ENCODE results near the gene E2F7.

E2F7 gene

DNA sequence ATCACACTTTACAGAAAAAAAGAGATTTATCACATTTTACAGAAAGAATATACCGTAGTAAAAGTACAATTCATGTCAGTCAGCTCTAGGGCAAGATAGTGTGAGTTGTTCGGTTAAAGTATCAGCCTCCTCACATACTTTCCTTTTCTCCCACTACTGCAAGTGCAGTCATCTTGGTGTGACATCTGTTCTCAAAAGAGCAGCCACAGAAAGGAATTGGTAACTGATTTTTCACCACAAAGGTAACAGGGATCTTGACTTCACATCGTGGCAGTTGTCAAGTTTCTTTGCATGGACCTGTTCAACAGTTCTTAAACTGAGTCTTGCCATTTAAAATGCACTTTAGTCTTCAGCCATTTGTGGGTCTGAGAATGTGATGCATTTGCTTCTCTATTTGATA is 5.0 kb upstream of the E2F7 start:
- no peak overlapping the region for H3K4me3 ChIP-seq (replicated peaks; ENCODE audit: low read depth, low read length)
- TF ChIP-seq, protein P1, sequence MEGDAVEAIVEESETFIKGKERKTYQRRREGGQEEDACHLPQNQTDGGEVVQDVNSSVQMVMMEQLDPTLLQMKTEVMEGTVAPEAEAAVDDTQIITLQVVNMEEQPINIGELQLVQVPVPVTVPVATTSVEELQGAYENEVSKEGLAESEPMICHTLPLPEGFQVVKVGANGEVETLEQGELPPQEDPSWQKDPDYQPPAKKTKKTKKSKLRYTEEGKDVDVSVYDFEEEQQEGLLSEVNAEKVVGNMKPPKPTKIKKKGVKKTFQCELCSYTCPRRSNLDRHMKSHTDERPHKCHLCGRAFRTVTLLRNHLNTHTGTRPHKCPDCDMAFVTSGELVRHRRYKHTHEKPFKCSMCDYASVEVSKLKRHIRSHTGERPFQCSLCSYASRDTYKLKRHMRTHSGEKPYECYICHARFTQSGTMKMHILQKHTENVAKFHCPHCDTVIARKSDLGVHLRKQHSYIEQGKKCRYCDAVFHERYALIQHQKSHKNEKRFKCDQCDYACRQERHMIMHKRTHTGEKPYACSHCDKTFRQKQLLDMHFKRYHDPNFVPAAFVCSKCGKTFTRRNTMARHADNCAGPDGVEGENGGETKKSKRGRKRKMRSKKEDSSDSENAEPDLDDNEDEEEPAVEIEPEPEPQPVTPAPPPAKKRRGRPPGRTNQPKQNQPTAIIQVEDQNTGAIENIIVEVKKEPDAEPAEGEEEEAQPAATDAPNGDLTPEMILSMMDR (IDR thresholded peaks at IDR 0.05; ENCODE audit: low read depth, low read length, missing control alignments): no peak
- DNase-seq (ENCODE audit: extremely low read depth, low read depth): no peak

DNA sequence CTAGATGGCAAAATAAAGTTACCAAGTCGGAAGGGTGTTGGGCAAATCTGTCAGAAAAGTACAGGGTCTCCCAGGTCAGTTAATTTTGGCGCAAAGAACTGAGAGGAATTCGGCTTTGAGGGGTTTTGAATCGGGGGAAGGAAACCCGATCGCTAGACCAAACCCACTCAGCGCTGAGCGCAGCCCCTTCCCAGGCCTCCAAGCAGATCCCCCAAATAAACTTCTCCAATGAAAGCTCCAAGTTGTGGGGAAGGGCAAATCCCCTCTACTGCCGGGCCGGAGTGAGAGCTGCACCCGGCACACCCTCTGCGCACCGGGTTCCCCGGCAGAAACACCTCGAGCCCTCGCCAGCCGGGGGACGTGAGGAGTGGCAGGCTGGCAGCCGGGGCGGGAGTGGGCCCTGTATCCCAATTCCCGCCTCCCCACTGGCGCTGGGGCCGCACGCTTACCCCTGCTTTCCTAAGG is 441 bp downstream of the E2F7 start:
- TF ChIP-seq, protein P1 (IDR thresholded peaks at IDR 0.05; ENCODE audit: low read depth, low read length, missing control alignments): no peak
- H3K4me3 ChIP-seq (replicated peaks; ENCODE audit: low read depth, low read length): peak overlapping the region; percentile 84
- DNase-seq (ENCODE audit: extremely low read depth, low read depth): no peak

DNA sequence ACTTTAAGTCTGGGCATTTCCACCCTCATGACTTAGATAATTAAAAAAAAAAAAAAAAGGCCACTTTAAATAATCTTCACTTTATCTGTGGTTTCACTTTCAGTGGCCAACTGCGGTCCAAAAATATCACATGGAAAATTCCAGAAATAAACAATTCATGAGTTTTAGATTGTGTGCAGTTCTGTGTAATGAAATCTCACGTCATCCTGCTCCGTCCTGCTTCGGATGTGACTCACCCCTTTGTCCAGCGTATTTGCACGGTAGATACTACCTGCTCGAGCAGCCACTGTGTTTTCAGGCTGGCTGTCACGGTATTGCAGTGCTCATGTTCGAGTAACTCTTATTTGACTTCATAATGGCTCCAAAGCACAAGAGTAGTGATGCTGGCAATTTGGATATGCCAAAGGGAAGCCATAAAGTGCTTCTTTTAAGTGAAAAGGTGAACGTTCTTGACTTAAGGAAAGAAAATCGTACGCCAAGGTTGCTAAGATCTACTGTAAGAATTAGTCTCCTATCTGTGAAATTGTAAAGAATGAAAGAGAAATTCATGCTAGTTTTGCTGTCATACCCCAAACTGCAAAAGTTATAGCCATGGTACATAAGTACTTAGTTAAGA is 2.4 kb downstream of the E2F7 start:
- peak overlapping the region; percentile 1; the same call in 1 of the 2 replicates for H3K4me3 ChIP-seq (replicated peaks; ENCODE audit: low read depth, low read length)
- no peak for DNase-seq (ENCODE audit: extremely low read depth, low read depth)

DNA sequence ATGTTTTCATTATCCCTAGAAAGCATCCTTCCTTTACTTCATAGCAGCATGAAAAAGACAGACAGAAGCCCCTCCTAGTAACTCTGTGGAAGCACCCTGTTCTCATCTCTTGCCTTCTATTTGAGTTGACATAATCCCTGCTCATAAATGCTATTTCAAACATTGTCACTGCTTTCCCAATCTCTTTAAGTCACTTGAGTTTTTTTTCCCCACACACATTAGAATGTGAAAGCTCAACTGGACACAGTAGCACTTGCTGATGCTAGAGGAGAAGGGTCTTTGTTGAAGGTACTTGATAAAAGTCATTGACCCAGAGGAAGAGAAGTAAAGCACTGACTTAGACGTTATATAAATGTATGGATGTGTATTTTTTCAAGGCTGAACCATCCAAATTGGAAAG is 3.0 kb downstream of the E2F7 start:
- DNase-seq (ENCODE audit: extremely low read depth, low read depth): no peak
- TF ChIP-seq, protein P1 (IDR thresholded peaks at IDR 0.05; ENCODE audit: low read depth, low read length, missing control alignments): no peak
- no peak overlapping the region for H3K4me3 ChIP-seq (replicated peaks; ENCODE audit: low read depth, low read length)

More for the DNA sequence above, 2.4 kb downstream of the E2F7 start:
- TF ChIP-seq, protein P1 (IDR thresholded peaks at IDR 0.05; ENCODE audit: low read depth, low read length, missing control alignments): no peak

DNA sequence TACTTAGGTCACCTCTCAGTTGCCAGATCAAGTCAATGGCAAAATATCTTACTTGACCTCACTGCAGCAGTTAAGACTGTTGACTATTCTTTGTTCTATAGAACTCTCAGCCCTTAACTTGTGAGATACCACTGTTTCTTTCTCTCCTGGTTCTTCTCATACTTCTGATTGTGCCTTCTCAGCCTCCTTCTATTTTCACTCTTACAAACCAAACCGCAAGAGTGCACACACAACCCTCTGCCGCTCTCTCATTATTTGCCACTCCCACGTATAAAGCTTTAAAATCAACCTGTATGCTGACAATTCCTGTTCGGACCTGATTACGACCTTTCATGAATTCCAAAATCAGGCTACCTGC is 4.5 kb downstream of the E2F7 start:
- H3K4me3 ChIP-seq (replicated peaks; ENCODE audit: low read depth, low read length): no peak overlapping the region
- TF ChIP-seq, protein P1 (IDR thresholded peaks at IDR 0.05; ENCODE audit: low read depth, low read length, missing control alignments): no peak
- DNase-seq (ENCODE audit: extremely low read depth, low read depth): no peak

DNA sequence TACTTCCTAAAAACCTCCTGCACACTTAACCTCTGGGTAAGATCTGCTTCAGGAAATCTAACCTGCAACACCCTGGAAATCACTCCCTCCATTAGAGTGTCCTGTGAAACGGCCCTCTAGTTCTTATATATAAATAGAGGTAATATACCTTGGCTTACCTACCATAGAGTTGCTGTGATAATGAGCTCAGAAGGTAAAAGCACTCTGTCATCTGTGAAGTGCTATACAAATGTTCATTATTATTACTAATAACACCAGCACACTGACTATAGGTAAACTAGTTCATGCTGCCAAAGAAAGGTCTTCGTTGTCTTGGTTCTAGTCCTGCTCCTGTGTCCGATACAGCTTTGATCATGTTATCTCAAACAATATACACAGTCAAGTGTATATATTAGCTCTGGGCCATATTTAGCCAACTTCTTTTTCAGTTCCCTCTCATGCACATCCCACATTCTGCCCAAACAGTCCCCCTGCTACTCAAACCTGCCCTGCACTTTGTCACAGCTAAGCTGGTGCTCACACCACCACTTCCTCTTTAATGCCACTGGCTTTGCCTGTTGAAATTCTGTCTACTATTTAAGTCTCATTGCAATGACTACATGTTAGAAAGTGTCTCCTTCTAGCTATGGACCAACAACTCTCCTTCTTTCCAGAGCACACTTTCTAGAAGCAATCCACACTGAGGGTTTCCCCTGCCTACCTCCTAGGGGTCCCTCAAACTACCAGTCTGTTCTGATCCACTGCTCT is 5.1 kb downstream of the E2F7 start:
- TF ChIP-seq, protein P1 (IDR thresholded peaks at IDR 0.05; ENCODE audit: low read depth, low read length, missing control alignments): no peak
- no peak overlapping the region for H3K4me3 ChIP-seq (replicated peaks; ENCODE audit: low read depth, low read length)
- DNase-seq (ENCODE audit: extremely low read depth, low read depth): no peak

Data from HFF-Myc (cell line).